ENCODE results near the gene LGR4.
A peak's percentile ranks its signal among the peaks of the same experiment; 100 is the strongest.

The LGR4 gene

DNA sequence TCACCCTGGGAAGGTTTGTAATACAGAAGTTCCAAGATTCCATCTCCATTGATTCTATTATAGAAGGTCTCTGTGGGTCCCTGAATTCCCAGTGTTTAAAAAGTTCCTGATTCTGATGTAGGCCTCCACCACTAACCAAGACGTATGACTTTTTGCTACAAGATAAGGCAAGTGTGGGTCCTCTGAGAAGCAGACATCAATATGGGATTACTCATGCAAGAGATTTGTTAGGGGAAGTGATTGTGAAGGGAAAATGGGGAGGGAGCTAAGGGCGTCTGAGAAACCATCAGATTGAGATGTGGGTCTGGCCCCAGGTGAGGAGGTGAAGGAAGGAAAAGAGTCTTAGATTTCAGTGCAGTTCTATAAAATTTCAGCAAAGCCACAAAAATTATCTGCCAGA lies 10.2 kb upstream of the LGR4 start:
- DNase-seq: no peak

- DNase-seq: no peak
Measured at GRCh38 chr11:27481992-27482391, 9.4 kb upstream of the LGR4 start.

GRCh38 chr11:27477831-27478230 lies 5.2 kb upstream of the LGR4 start:
- DNase-seq: no peak

DNA sequence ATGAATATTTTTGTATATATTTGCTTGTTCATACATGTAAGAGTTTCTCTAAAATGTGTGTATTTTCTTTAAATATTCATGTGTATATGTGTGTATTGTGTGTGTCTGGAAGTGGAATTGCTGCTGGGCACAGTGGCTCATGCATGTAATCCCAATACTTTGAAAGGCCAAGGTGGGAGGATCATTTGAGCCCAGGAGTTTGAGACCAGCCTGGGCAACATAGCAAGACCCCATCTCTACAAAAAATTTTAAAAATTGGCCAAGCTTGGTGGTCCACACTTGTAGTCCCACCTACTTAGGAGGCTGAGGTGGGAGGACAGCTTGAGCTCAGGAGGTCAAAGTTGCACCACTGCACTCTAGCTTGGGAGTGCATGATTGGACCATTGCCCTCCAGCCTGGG lies 4.7 kb upstream of the LGR4 start:
- no peak for DNase-seq

- DNase-seq: no peak
Measured at GRCh38 chr11:27475622-27476021, 3.0 kb upstream of the LGR4 start.

DNA sequence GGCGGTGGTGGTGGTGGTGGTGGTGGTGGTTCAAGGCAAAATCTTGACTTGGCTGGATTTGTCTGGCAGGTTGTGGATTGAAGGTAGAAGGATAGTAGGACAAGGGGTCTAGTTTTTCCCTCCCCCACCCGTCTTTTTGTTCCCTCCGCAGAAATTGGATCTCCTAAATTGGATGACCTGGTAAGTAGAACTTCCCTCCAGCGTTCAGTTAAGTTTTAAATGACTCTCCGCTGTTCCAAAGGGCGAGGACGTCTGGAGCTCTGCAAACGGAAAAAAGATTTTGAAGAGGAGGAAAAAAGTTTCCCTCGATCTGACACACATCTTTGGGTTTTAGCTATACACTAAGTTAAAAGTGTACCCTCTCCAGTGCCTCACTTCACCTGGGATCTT lies 422 bp upstream of the LGR4 start:
- no peak for DNase-seq

DNA sequence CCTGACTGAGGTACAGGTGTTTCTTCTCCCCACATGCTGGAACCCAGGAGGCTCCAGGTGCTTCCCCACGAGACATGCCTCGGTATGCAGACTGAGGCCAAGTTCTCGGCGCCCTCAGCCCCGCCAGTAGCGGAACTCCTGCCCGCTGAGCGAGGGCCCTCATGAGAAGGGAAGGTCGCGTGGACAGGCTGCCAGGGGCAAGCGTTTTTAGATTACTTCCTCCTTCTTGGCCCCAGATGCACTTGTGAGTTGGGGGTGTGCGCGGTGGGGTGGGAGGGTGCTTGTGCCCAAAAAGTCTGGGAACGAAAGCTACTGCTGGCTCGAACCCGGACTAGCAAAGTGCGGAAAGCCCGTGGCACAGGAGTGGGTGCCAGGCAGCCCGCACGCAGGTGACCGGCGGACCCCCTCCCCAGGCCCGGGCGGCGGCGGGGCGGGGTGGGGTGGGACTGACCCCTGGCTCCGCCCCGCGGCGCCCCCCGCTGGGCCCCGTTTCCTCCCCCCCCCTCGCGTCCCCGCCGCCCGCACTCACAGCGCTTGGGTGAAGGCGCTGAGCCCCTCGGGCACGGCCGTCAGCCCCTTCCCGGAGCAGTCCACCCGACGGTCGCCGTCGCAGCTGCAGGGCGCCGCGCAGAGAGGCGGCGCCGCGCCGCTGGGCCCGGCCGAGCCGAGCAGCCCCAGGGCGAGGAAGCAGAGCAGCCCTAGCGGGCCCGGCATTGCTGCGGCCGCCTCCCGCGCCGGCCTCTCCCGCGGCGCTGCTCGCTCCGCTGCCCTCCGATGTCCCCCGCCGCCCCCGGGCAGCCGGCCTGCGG lies 797 bp downstream of the LGR4 start:
- DNase-seq: peak in 1 of 2 donors; percentile 17

- DNase-seq: no peak
Measured at GRCh38 chr11:27470826-27471588, 1.6 kb downstream of the LGR4 start.

DNA sequence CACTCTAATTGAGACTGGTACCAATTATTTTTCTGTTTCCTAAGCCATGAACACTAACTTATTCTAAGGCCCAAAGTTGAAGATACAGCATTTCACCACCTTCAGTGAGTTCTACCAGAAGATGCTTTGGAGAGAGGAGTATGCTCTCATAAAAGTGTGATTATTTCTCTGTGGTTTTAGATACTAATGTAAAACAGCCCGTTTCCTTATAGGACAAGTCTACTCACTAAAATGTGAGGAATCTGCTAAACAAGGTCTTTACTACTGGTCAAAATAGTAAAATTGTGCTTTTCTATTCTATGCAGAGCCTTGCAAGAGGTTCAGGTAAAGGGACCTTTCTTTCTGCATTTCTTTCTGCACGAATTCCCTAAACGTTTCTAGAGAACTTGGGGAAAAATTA lies 2.4 kb downstream of the LGR4 start:
- no peak for DNase-seq

DNA sequence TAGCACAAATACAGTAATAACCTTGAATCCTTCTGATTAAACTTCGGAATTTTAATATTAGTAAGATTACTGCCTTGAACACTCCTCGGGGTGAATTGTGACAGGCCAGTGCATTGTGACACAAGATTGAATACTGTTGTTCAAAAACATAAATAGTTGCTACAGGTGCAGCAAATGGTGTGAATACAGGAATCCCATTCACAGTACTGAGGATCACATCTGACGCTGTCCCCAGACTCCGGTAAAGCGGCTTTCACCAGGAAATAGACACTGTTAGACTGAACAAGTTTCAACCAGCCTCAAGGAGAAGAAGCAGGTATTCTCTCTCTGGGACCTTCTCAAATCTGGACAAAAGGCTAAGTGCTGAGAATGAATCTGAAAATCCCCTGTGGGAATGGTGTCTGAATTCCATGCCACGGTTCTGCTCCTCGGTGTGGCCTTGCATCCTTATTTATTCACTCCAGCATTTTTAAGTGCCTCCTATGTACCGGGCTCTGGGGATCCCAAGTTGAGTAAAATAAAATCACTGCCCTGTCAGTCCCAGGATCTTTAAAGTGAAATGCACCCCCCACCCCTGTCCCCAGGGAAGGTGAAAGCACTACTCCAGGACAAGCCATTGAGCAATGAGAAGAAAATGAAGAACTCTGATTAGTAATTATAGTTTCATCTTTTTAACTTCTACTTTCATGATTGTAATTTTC lies 3.4 kb downstream of the LGR4 start:
- DNase-seq: no peak

DNA sequence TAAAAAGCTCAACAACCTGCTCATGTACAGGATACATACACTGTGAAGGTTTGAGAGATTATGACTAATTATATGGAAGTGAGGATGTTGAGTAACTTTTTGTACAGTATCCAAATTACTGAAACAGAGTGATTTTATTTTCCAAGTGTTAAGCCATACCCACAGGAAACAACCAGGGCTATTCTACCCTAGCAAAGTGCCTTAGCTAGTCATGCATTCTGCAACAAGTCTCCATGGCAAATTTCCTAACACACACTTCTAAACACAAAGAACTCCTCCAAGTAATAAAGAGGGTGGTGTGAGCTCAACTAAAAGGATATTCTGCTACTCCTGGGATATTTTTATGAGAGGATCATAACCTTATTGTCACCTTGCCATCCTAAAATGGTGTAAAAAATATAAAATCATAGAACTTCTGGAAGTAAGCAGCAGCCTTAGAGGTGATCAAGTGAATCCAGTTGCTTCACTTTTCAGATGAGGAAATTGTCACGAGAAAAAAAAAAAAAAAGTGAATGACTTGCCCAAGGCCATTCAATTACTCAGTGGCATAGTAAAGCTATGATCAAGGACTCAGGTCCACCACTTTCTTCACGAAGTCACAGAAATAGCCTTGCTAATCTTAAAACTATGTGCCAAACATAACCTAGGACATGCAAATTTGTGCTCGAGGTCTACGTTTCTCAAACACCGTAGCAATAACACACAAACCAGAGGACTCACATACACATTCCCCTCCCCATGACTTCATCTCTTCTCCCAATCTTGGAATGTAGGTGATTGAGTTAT lies 4.2 kb downstream of the LGR4 start:
- no peak for DNase-seq

- DNase-seq: no peak
Measured at GRCh38 chr11:27467181-27467913, 5.2 kb downstream of the LGR4 start.

DNA sequence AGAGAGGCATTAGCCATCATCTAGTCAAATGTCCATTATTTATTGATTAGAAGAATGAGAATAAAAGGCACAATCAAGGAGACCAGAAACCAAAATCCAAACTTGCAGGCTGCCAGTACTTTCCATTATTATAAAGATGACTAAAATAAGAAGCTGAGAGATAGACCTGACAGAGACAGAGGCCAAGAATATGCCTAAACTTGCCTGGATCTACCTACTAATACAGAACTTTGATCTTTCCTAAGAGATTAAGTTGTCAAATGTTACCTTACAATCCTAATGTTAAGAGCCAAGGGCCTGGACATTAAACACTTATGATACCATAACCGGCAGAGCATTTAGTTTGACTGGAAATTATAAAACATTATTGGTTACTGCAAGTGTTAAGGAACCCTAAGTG lies 6.2 kb downstream of the LGR4 start:
- no peak for DNase-seq

DNA sequence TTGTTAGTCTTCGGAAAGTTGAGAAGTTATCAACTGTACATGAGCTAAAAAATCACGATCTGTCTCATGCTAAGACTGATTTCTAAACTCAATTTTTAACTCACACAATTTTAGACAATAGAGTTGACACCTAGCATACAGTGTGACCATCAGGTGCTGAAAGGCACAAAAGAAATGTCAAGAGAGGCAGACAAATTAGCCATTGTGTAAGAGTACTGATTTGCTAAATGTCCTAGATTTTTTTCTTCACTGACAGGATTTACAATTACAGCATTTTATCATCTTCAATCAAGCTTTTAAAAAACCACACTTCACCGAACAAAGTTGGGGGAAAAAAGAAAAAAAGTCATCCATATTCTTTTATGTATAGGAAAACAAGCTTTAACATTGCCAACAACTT lies 7.0 kb downstream of the LGR4 start:
- DNase-seq: no peak

GRCh38 chr11:27464909-27465308 lies 7.7 kb downstream of the LGR4 start:
- DNase-seq: no peak

DNA sequence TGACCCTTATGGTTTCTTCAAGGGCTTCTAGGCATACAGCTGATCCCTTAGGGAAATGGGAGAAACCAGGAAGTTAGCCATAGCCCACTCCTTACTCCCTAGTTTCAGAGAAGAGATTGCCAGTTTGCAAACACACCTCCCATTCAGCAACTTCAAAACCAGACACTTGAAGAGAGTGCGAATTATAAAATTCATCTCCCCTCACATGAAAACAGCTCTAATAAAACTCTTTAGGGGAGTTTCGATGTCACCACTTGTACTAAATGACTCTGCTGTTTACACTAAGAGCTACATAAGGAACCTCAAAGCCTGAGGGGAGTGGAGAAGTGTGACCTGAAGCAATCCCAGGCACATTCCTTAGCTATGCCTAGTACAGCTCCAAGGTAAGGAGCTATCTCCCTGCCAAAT lies 8.3 kb downstream of the LGR4 start:
- no peak for DNase-seq

DNA sequence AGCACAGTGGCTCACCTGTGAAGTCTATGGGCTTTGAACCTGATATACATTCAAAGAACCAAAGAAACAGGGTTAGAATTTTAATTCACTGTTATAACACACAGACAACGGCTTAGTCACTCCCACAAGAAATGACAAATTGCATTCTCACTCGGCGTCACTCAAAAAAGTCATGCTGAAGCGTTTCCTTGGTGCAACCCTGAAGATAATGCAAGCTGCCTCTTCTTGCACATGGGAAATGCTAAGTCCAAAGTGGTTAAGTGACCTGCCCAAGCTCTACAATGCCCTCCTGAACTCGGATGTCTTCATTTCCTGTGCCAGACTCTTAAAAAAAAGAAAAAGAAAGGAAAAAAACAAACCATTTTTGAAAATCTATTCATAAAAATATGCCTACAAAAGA lies 10.0 kb downstream of the LGR4 start:
- no peak for DNase-seq

GRCh38 chr11:27460158-27460978 lies 12.2 kb downstream of the LGR4 start:
- DNase-seq: no peak

DNA sequence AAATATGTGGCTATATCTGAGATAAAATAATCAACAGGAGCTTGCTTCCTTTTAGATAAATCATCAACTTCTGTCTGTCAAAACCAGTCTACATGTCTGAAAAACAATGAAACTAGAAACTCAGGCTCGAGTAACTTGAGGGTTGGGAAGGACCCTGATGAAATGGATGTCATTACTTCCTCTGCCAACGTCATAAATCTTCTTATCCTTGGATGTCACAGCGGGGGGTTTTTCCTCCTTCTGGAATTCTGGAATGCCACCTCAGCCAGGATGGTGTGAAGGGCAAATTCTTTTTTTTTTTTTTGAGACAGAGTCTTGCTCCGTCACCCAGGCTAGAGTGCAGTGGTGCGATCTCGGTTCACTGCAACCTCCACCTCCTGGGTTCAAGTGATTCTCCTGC lies 13.4 kb downstream of the LGR4 start:
- DNase-seq: no peak

DNA sequence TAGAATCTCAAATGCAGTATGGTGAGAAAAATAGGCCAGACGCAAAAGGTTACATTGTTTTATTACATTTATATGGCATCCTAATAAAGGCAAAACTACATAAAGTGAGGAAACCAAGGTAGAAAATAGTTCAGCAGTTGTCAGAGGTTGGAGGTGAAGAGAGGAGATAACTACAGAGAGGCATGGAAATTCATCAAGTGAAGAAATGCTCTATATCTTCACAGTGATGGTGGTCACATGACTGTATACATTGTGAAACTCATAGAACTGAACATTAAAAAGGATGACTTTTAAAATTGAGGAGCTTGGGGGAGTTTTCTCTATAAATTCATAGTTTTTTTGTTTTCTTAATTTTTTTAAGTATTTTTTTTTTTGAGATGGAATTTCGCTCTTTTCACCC lies 14.4 kb downstream of the LGR4 start:
- DNase-seq: no peak

DNA sequence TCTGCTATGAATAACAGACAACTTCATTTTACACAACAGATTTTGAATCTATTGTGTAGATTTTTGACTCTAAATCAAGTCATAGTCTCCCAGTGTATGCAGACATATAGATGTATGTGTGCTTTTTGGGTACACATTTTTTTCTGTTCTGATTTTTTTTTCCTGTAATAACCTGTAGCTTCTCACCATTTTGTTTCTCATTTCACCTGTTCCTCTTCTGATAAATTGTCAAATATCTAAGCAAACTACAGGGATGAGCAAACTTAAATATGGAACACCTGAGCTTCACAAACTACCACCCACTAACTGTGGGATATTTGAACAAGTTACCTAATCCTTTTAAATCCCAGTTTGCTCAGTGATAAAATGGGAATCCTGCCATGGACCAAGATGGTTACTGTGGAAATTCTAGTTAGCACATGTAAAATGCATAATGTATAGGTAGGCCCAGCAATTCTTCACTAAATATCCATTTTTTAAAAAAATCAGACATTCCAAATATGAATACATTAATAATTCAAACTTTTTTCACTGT lies 15.7 kb downstream of the LGR4 start:
- DNase-seq: no peak
